Measurements from ENCODE around the gene TMC1.

TMC1 gene

GRCh38 chr9:72665421-72665820 is 144.0 kb downstream of the TMC1 start:
- H2AFZ ChIP-seq (ENCODE audit: low read depth, low read length) = no peak overlapping the region
- peaks cover 3% of the 10 kb centered on the region for H3K27me3 ChIP-seq (ENCODE audit: insufficient read depth, low read length, poor library complexity)
- H3K9ac ChIP-seq (ENCODE audit: low read depth, low read length) = no peak overlapping the region
- no peak for ATAC-seq (ENCODE audit: insufficient read depth, low read depth)
- H3K4me3 ChIP-seq (ENCODE audit: low read depth in 1 of 2, low read length in 2 of 2) = no peak overlapping the region
- H3K4me1 ChIP-seq (ENCODE audit: insufficient read depth, low read length) = no peaks in the 10 kb centered on the region
- no peak for TF ChIP-seq CTCF (IDR thresholded peaks at IDR 0.05; ENCODE audit: borderline replicate concordance, extremely low read depth, low read length, poor library complexity, severe bottlenecking)
- TF ChIP-seq EZH2 (IDR thresholded peaks at IDR 0.05; ENCODE audit: borderline replicate concordance, low read depth, low read length, severe bottlenecking) = no peak
- no peaks in the 10 kb centered on the region for H3K9me3 ChIP-seq (ENCODE audit: insufficient read depth, low read length, severe bottlenecking)
- no peaks in the 10 kb centered on the region for H4K20me1 ChIP-seq (ENCODE audit: insufficient read depth, low read length)
- H3K36me3 ChIP-seq (ENCODE audit: insufficient read depth, low read length) = no peaks in the 10 kb centered on the region
- H3K4me2 ChIP-seq (ENCODE audit: insufficient read depth, low read length) = no peak overlapping the region
- no peak for DNase-seq
- no peaks in the 10 kb centered on the region for H3K79me2 ChIP-seq (ENCODE audit: insufficient read depth, low read length)
- H3K27ac ChIP-seq (ENCODE audit: low read length) = no peak overlapping the region

GRCh38 chr9:72667181-72667580 is 145.8 kb downstream of the TMC1 start:
- no peaks in the 10 kb centered on the region for H3K79me2 ChIP-seq (ENCODE audit: insufficient read depth, low read length)
- TF ChIP-seq EZH2 (IDR thresholded peaks at IDR 0.05; ENCODE audit: borderline replicate concordance, low read depth, low read length, severe bottlenecking) = no peak
- TF ChIP-seq CTCF (IDR thresholded peaks at IDR 0.05; ENCODE audit: borderline replicate concordance, extremely low read depth, low read length, poor library complexity, severe bottlenecking) = no peak
- H3K9ac ChIP-seq (ENCODE audit: low read depth, low read length) = no peak overlapping the region
- no peak overlapping the region for H3K4me3 ChIP-seq (ENCODE audit: low read depth in 1 of 2, low read length in 2 of 2)
- H3K36me3 ChIP-seq (ENCODE audit: insufficient read depth, low read length) = no peaks in the 10 kb centered on the region
- DNase-seq (no peak), ATAC-seq (ENCODE audit: insufficient read depth, low read depth) (no peak)
- H3K4me1 ChIP-seq (ENCODE audit: insufficient read depth, low read length) = no peaks in the 10 kb centered on the region
- H3K27me3 ChIP-seq (ENCODE audit: insufficient read depth, low read length, poor library complexity) = peaks cover 3% of the 10 kb centered on the region
- H4K20me1 ChIP-seq (ENCODE audit: insufficient read depth, low read length) = no peaks in the 10 kb centered on the region
- no peak overlapping the region for H3K27ac ChIP-seq (ENCODE audit: low read length)
- no peak overlapping the region for H2AFZ ChIP-seq (ENCODE audit: low read depth, low read length)
- no peaks in the 10 kb centered on the region for H3K9me3 ChIP-seq (ENCODE audit: insufficient read depth, low read length, severe bottlenecking)
- no peak overlapping the region for H3K4me2 ChIP-seq (ENCODE audit: insufficient read depth, low read length)

GRCh38 chr9:72674961-72675360 is 153.6 kb downstream of the TMC1 start:
- no peak for ATAC-seq (ENCODE audit: insufficient read depth, low read depth)
- Histone ChIP-seq H3K4me2 (ENCODE audit: insufficient read depth, low read length) (no peak overlapping the region), H3K4me1 (ENCODE audit: insufficient read depth, low read length) (no peaks in the 10 kb centered on the region), H3K9ac (ENCODE audit: low read depth, low read length) (no peak overlapping the region), H3K36me3 (ENCODE audit: insufficient read depth, low read length) (no peaks in the 10 kb centered on the region), H3K27ac (ENCODE audit: low read length) (no peak overlapping the region), H3K27me3 (ENCODE audit: insufficient read depth, low read length, poor library complexity) (no peaks in the 10 kb centered on the region), H3K9me3 (ENCODE audit: insufficient read depth, low read length, severe bottlenecking) (no peaks in the 10 kb centered on the region), H4K20me1 (ENCODE audit: insufficient read depth, low read length) (no peaks in the 10 kb centered on the region), H3K4me3 (ENCODE audit: low read depth in 1 of 2, low read length in 2 of 2) (no peak overlapping the region), H2AFZ (ENCODE audit: low read depth, low read length) (no peak overlapping the region), H3K79me2 (ENCODE audit: insufficient read depth, low read length) (no peaks in the 10 kb centered on the region)
- TF ChIP-seq EZH2 (IDR thresholded peaks at IDR 0.05; ENCODE audit: borderline replicate concordance, low read depth, low read length, severe bottlenecking) = no peak
- DNase-seq = no peak

GRCh38 chr9:72675586-72675985 is 154.2 kb downstream of the TMC1 start:
- DNase-seq = no peak
- Histone ChIP-seq H3K9me3 (ENCODE audit: insufficient read depth, low read length, severe bottlenecking) (no peaks in the 10 kb centered on the region), H3K9ac (ENCODE audit: low read depth, low read length) (no peak overlapping the region), H3K27me3 (ENCODE audit: insufficient read depth, low read length, poor library complexity) (no peaks in the 10 kb centered on the region), H3K4me3 (ENCODE audit: low read depth in 1 of 2, low read length in 2 of 2) (no peak overlapping the region), H3K4me2 (ENCODE audit: insufficient read depth, low read length) (no peak overlapping the region), H3K27ac (ENCODE audit: low read length) (no peak overlapping the region), H3K4me1 (ENCODE audit: insufficient read depth, low read length) (no peaks in the 10 kb centered on the region), H2AFZ (ENCODE audit: low read depth, low read length) (no peak overlapping the region), H3K79me2 (ENCODE audit: insufficient read depth, low read length) (no peaks in the 10 kb centered on the region), H3K36me3 (ENCODE audit: insufficient read depth, low read length) (no peaks in the 10 kb centered on the region), H4K20me1 (ENCODE audit: insufficient read depth, low read length) (no peaks in the 10 kb centered on the region)
- no peak for ATAC-seq (ENCODE audit: insufficient read depth, low read depth)
- TF ChIP-seq EZH2 (IDR thresholded peaks at IDR 0.05; ENCODE audit: borderline replicate concordance, low read depth, low read length, severe bottlenecking) (no peak), CTCF (IDR thresholded peaks at IDR 0.05; ENCODE audit: borderline replicate concordance, extremely low read depth, low read length, poor library complexity, severe bottlenecking) (no peak)
